GM10266 (cell line): ENCODE results near the gene TP53BP1.

Experiments
- DNase-seq: peaks from one replicate; pipeline ENCODE4 v3.0.0; 2012; ENCODE audit errors: extremely low spot score
- CTCF ChIP-seq: IDR thresholded peaks from 2 replicates; pipeline ENCODE4 v1.5.1; 2012; ENCODE audit warnings: mild to moderate bottlenecking, low read depth; ENCODE audit not compliant: control insufficient read depth, insufficient read depth; ENCODE audit errors: missing control alignments

Gene TP53BP1

DNA sequence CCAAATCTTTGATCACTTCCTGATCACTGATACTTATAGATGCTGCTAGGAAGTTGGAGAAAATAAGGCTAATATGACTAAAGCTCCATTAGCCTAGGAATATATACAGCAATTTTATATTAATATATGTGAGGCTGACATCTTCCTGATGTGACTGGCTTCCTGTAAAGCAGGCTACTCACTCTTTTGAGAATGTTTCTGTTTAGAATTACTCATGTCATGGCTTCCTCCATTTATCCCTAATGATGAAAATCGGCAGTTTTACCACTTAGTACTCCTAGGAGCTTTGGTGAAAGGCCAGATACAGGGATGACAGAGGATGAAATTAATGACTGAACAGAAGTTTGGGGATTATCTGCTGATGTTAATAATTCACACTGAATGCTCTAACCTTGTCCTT is 20.6 kb upstream of the TP53BP1 start:
- TF ChIP-seq CTCF = no peak
- no peak for DNase-seq

GRCh38 chr15:43511012-43511885 is 18.3 kb upstream of the TP53BP1 start:
- DNase-seq = no peak
- TF ChIP-seq CTCF = peak; percentile 33

- peak; percentile 95 for DNase-seq
- no peak for TF ChIP-seq CTCF
Observed at GRCh38 chr15:43510200-43511011, 17.4 kb upstream of the TP53BP1 start.

GRCh38 chr15:43509660-43510199 is 16.8 kb upstream of the TP53BP1 start:
- TF ChIP-seq CTCF = no peak
- no peak for DNase-seq

- TF ChIP-seq CTCF = no peak
- no peak for DNase-seq
Observed at GRCh38 chr15:43508991-43509659, 16.2 kb upstream of the TP53BP1 start.

DNA sequence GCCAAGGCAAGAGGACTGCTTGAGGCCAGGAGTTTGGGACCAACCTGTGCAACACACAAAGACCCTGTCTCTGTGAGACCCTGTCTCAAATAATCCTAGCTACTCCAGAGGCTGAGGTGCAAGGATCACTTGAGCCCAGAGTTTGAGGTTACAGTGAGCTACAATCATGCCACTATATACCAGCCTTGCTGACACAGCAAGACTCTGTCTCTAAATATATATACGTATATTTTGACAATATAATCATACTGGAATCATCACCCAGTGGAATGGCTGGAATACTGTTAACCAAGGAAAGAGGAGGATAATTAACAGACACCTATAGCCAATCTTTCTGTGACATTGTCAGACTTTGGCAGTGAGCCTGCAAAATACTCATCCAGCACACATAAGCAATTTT is 15.5 kb upstream of the TP53BP1 start:
- TF ChIP-seq CTCF = no peak
- no peak for DNase-seq
